GM19023 (cell line): ENCODE measurements around the gene LSAMP.
"Not testable (repeated sequence)": the region's sequence is repeated elsewhere in the genome, so short reads cannot be mapped to it uniquely, and the experiment has no call there.

Experiments
- ATAC-seq: cut with Tn5 transposase; IDR thresholded peaks from one replicate; pipeline ENCODE4 v1.9.1; 2021; ENCODE audit warnings: mild to moderate bottlenecking, moderate library complexity; ENCODE audit not compliant: unreplicated experiment

LSAMP gene

GRCh38 chr3:116129187-116129946, 315.9 kb downstream of the LSAMP start:
- no peak for ATAC-seq

GRCh38 chr3:116127464-116127863, 317.8 kb downstream of the LSAMP start:
- ATAC-seq, result no peak

GRCh38 chr3:116124166-116124565, 321.1 kb downstream of the LSAMP start:
- ATAC-seq, result no peak

GRCh38 chr3:116118475-116119169, 326.7 kb downstream of the LSAMP start:
- no peak for ATAC-seq

- no peak for ATAC-seq
These were observed 330.7 kb downstream of the LSAMP start for GRCh38 chr3:116114586-116114985.

GRCh38 chr3:116112696-116113095, 332.6 kb downstream of the LSAMP start:
- ATAC-seq, result no peak

GRCh38 chr3:116111765-116112164, 333.5 kb downstream of the LSAMP start:
- ATAC-seq, result no peak

GRCh38 chr3:116103868-116104530, 341.3 kb downstream of the LSAMP start:
- no peak for ATAC-seq

- no peak for ATAC-seq
These were observed 343.2 kb downstream of the LSAMP start for GRCh38 chr3:116102037-116102436.

- no peak for ATAC-seq
These were observed 348.1 kb downstream of the LSAMP start for GRCh38 chr3:116097226-116097625.

GRCh38 chr3:116096631-116097030, 348.7 kb downstream of the LSAMP start:
- ATAC-seq, result no peak

- ATAC-seq, result no peak
These were observed 351.9 kb downstream of the LSAMP start for GRCh38 chr3:116093374-116093773.

- no peak for ATAC-seq
These were observed 357.9 kb downstream of the LSAMP start for GRCh38 chr3:116087426-116087825.

- ATAC-seq, result no peak
These were observed 360.1 kb downstream of the LSAMP start for GRCh38 chr3:116084999-116085791.

- ATAC-seq, result no peak
These were observed 361.6 kb downstream of the LSAMP start for GRCh38 chr3:116083683-116084082.

GRCh38 chr3:116078561-116078960, 366.7 kb downstream of the LSAMP start:
- no peak for ATAC-seq

GRCh38 chr3:116077557-116077956, 367.7 kb downstream of the LSAMP start:
- no peak for ATAC-seq

GRCh38 chr3:116077059-116077458, 368.2 kb downstream of the LSAMP start:
- no peak for ATAC-seq

- not testable (repeated sequence) for ATAC-seq
These were observed 374.6 kb downstream of the LSAMP start for GRCh38 chr3:116070516-116071278.

GRCh38 chr3:116070061-116070460, 375.2 kb downstream of the LSAMP start:
- no peak for ATAC-seq
